NCI-H524 (cell line): Measurements from ENCODE around the gene HS3ST5.
"Not testable (repeated sequence)": the region's sequence is repeated elsewhere in the genome, so short reads cannot be mapped to it uniquely, and the experiment has no call there.

ENCODE experiments used
- DNase-seq, 2 experiments: peaks; one replicate each; lab custom pipeline; 2025; lab: John Stamatoyannopoulos, UW

HS3ST5 gene

DNA sequence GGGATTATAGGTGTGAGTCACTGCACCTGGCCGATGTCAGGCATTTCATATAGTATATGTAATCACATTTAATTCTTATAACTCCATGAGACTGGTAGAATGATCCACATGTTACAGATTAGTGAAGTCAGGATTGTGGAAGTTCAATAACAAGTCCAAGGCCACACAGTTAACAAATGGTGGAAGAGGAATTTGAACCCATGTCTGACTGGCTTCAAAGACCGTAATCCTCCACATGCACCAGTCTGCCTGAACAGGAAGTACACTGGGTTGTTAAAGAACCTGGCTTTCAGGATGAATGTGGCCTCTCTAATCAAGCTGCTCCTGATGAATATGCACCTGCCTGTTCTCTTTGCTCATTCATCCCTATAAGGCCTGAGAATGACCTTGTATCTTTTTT lies 249.9 kb downstream of the HS3ST5 start:
- no peak for DNase-seq

DNA sequence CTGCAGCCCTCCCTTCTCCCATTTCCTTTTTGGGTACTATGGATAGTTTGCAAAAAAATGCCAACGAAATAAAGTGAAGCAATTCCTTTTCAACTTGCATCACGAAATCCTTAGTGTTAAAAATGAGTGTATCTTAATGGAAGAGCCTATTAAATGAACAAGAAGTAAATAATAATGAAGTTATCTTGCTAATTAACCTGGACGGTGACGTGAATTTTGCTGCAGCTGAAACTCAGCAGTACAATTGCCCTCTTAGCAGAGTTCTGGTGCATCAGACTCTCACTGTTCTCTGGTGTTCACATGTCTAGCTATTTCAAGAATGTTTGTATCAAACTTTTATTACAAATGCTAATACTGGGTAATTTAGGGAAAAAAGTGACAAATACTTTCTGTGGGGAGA lies 252.2 kb downstream of the HS3ST5 start:
- no peak for DNase-seq

GRCh38 chr6:114087496-114087895 lies 255.3 kb downstream of the HS3ST5 start:
- DNase-seq: no peak

GRCh38 chr6:114085211-114085610 lies 257.6 kb downstream of the HS3ST5 start:
- no peak for DNase-seq

- DNase-seq: no peak
Observed at GRCh38 chr6:114084327-114084890, 258.4 kb downstream of the HS3ST5 start.

GRCh38 chr6:114083251-114083650 lies 259.6 kb downstream of the HS3ST5 start:
- DNase-seq: no peak

DNA sequence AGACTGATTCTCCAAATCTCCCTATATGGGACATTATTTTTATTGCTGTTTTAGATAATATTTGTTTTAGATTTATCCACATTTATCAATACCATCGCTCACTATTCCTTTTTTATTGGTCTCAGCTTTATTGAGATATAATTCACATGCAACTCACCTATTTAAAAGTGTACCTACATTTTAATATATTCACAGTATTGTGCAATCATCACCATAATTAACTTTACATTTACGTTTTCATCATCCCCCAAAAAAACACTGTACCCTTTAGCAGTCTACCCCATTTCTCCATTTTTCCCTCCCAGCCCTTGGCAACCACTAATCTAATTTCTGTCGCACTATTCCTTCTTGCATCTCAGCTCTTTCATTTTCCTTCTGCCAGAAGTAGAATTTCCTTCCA lies 261.1 kb downstream of the HS3ST5 start:
- no peak for DNase-seq

- DNase-seq: no peak
Observed at GRCh38 chr6:114080891-114081510, 261.8 kb downstream of the HS3ST5 start.

DNA sequence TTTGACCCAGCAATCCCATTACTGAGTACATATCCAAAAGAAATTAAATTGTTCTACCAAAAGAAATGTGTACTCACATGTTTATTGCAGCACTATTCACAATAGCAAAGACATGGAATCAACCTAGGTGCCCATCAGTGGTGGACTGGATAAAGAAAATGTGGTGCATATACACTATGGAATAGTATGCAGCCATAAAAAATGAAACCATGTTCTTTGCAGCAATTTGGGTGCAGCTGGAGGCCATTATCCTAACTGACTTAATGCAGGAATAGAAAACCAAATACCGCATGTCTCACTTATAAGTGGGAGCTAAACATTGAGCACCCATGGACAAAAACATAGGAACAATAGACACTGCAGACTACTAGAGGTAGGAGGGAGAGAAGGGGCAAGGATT lies 262.4 kb downstream of the HS3ST5 start:
- not testable (repeated sequence) for DNase-seq

DNA sequence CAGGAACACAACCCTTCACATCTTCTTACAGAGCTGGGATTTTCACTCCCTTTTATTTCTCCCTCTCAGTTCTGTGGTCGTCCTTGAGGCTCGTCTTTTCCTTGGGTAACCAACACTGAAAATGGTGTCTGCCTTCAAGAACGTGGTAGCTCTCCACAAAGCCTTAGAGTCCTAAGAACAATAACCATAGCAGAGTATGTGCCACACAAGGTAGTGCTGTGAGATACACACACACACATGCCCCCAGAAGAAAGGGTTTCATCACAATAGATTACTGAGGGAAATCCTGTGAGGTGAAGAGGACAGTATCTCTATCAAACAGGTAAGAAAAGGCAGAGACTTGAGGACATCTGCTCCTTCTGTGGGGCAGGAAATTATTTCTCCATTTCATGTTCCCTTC lies 267.0 kb downstream of the HS3ST5 start:
- no peak for DNase-seq

DNA sequence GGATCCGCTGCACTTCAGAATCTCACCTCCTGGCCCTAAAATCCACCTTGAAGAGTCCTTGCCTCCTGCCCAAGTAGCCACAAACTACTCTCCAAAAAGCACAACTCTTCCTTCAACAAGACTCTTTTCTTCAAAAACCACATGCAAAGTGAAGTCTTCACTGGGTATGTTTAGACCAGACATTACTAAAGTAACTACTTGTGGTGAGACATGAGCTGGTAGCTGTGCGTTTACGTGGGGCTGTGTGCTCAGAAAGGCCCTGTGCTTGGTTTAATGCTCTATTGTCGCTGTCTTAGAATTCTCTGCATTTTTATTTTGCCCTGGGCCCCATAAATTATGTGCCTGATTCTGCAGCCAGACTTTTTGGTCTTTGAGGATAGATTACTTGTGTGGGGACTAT lies 267.5 kb downstream of the HS3ST5 start:
- DNase-seq: no peak

DNA sequence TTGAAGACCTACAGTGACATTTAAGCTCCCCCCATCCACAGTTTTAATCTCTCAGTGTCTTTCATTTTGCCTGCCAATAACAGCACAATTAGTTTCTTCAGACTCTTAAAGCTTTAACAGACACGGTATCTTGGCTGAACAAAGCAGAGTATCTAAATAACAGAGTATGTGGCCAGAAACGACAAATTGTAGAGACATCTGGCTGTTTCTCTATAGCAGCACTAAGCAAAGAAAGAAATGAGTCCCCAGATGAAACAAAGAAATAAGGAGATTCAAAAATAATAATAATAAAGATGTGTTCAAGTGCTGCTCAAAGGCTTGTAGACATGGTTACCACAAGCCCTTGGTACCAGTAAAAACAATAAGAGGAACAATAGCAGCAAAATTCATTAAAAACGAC lies 274.1 kb downstream of the HS3ST5 start:
- no peak for DNase-seq

- DNase-seq: no peak
Observed at GRCh38 chr6:114068116-114068515, 274.7 kb downstream of the HS3ST5 start.

DNA sequence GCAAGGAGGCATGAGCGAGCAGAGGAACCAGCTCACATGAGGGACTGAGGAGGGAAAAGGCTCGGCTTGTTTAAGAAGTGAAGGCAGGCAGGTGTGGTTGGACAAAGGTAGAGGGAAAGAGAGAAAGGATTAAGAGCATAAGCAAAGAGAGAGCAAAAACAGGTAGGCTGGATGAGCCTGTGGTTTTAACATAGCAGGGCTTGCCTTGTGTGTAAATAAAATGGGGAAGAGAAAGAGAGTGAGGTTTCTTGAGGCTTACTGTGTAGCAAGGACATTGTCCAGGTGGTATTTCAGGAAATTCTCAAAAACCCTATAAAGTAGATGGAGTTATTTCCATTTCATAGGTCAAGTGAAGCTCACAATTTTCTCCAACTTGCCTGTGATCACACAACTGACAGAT lies 278.0 kb downstream of the HS3ST5 start:
- no peak for DNase-seq

- no peak for DNase-seq
Observed at GRCh38 chr6:114063956-114064355, 278.9 kb downstream of the HS3ST5 start.

- no peak for DNase-seq
Observed at GRCh38 chr6:114062199-114062598, 280.6 kb downstream of the HS3ST5 start.

DNA sequence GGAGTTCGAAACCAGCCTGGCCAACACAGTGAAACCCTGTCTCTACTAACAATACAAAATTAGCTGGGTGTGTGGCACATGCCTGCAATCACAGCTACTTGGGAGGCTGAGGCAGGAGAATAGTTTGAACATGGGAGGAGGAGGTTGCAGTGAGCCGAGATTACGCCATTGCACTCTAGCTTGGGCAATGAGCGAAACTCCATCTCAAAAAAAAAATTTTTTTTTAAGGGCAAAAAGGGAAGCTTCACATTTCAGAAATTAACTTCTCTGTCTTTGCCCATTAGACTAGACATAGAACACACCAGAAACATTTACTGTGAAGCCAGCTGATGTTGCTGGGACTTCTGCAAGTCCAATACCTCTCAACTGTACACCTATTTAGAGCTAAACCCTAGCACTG lies 281.1 kb downstream of the HS3ST5 start:
- no peak for DNase-seq

- no peak for DNase-seq
Observed at GRCh38 chr6:114061116-114061515, 281.7 kb downstream of the HS3ST5 start.

GRCh38 chr6:114058435-114058834 lies 284.4 kb downstream of the HS3ST5 start:
- peak; percentile 16 to 63 for DNase-seq

DNA sequence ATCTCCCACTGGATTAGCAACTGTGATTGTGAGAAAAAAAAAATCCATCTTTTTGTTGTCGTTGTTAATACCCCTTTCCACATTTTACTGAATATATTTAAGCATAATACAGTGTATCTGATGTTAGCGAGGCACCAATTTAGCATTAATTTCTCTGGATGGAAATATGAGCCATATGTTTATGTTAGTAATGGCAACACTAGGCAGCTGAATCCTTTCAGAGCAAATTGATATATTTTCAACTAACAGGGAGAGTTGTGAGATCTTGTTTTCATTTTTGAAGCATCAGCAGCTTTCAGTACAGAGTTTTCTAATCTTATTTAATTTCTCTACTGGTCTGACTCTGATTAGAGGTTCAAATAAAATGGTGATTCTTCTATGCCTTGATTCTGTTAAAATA lies 287.1 kb downstream of the HS3ST5 start:
- no peak for DNase-seq

- DNase-seq: no peak
Observed at GRCh38 chr6:114055349-114055748, 287.5 kb downstream of the HS3ST5 start.

DNA sequence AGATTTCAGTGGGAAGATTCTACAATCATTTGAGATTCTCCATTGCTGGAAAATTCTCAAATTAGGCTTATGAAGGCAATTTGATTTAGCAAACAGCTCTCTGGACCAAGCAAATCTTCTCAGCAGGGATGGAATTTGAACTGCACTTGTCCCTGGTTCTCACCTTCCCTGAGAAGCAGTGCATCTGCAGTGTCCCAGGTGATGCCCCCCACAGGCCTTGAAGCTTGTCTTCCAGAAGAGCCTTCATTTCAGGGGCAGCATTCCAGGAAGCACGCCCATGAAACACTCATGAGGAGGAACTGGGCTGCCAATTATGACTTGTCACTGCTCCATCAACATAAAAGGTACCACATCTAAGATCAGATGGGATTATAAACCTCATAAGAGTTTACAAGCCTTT lies 289.0 kb downstream of the HS3ST5 start:
- no peak for DNase-seq

GRCh38 chr6:114052141-114052540 lies 290.7 kb downstream of the HS3ST5 start:
- DNase-seq: no peak

DNA sequence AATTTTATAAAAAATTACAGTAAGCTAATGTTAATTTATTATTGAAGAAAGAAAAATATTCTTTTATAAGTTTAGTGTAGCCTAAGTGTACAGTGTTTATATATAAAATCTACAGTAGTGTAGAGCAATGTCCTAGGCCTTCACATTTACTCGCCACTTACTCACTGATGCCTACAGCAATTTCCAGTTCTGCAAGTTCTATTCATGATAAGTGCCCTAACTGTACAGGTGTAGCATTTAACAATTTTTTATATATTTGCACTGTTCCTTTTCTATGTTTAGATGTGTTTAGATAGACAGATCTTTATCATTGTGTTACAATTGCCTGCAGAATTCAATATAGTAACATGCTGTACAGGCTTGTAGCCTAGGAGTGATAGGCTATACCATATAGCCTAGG lies 291.8 kb downstream of the HS3ST5 start:
- DNase-seq: no peak
